Neural progenitor cell (in vitro differentiated cells): Measurements from ENCODE around the gene SLC1A6. TPM values are rescaled to one million over a fixed set of nuclear protein-coding genes. Genes with fewer than 3 reads are reported as not detected.
A peak's percentile ranks its signal among the peaks of the same experiment; 100 is the strongest.

Source experiments
- DNase-seq: peaks from one replicate; pipeline ENCODE4 v3.0.0-alpha.2; 2016; ENCODE audit warnings: low spot score
- H2AFZ ChIP-seq: fragments of 200-600 bp; sonication (generic); replicated peaks from 2 replicates; pipeline ENCODE4 v1.6.1; 2016; ENCODE audit warnings: antibody characterized with exemption
- H3F3A ChIP-seq: fragments of 200-600 bp; sonication (generic); 2 replicates; pipeline ENCODE4 v1.6.1; 2016; ENCODE audit warnings: antibody characterized with exemption, low read depth
- H3K27ac ChIP-seq: fragments of 200-600 bp; sonication (generic); 2 replicates; pipeline ENCODE4 v1.5.1; 2016; ENCODE audit warnings: mild to moderate bottlenecking
- H3K27me3 ChIP-seq: fragments of 200-600 bp; sonication (generic); 2 replicates; pipeline ENCODE4 v1.6.1; 2016; ENCODE audit warnings: mild to moderate bottlenecking, moderate library complexity
- H3K36me3 ChIP-seq: fragments of 200-600 bp; sonication (generic); 2 replicates; pipeline ENCODE4 v1.5.1; 2016
- H3K4me1 ChIP-seq: fragments of 200-600 bp; sonication (generic); 2 replicates; pipeline ENCODE4 v1.6.1; 2016; ENCODE audit warnings: mixed run types
- H3K4me2 ChIP-seq: fragments of 200-600 bp; sonication (generic); 2 replicates; pipeline ENCODE4 v1.6.1; 2016
- H3K4me3 ChIP-seq: fragments of 200-600 bp; sonication (generic); 2 replicates; pipeline ENCODE4 v1.5.1; 2016
- H3K79me2 ChIP-seq: fragments of 200-600 bp; sonication (generic); 2 replicates; pipeline ENCODE4 v1.6.1; 2016; ENCODE audit warnings: low read depth
- H3K9ac ChIP-seq: fragments of 200-600 bp; sonication (generic); 2 replicates; pipeline ENCODE4 v1.6.1; 2016
- H3K9me3 ChIP-seq: fragments of 200-600 bp; sonication (generic); 2 replicates; pipeline ENCODE4 v1.5.1; 2016; ENCODE audit warnings: low read depth
- H4K20me1 ChIP-seq: fragments of 200-600 bp; sonication (generic); 2 replicates; pipeline ENCODE4 v1.6.1; 2016; ENCODE audit warnings: low read depth
- H3K27ac Mint-ChIP-seq: 3 replicates; pipeline ENCODE4 v1.8.0; 2021; ENCODE audit warnings: mixed read lengths
- H3K27me3 Mint-ChIP-seq: 2 replicates; pipeline ENCODE4 v1.8.0; 2022; ENCODE audit warnings: low read depth, mild to moderate bottlenecking, inconsistent platforms, moderate library complexity, mixed read lengths; ENCODE audit not compliant: insufficient read depth
- H3K36me3 Mint-ChIP-seq: 3 replicates; pipeline ENCODE4 v1.8.0; 2021; ENCODE audit warnings: mixed read lengths
- H3K4me1 Mint-ChIP-seq: 3 replicates; pipeline ENCODE4 v1.8.0; 2021; ENCODE audit warnings: mixed read lengths
- H3K4me3 Mint-ChIP-seq: 3 replicates; pipeline ENCODE4 v1.8.0; 2021; ENCODE audit warnings: mild to moderate bottlenecking, moderate library complexity, mixed read lengths
- H3K9me3 Mint-ChIP-seq: 3 replicates; pipeline ENCODE4 v1.8.0; 2020; ENCODE audit warnings: mixed read lengths
- CTCF ChIP-seq: fragments of 200-600 bp; sonication (generic); IDR thresholded peaks from 2 replicates; pipeline ENCODE4 v1.5.1; 2017; ENCODE audit warnings: antibody characterized with exemption, mild to moderate bottlenecking
- EZH2 ChIP-seq: fragments of 200-600 bp; sonication (generic); IDR thresholded peaks from 2 replicates; pipeline ENCODE4 v1.6.1; 2017; ENCODE audit warnings: antibody characterized with exemption, mild to moderate bottlenecking, moderate library complexity
- EZH2phosphoT487 ChIP-seq: fragments of 200-600 bp; sonication (generic); IDR thresholded peaks from 2 replicates; pipeline ENCODE4 v1.6.1; 2017; ENCODE audit warnings: antibody characterized with exemption
- total RNA-seq: library from RNA; depleted of rRNA; stranded (reverse); fragments of >200 nt; gene quantifications from 2 replicates; pipeline ENCODE4 v1.2.3, GENCODE V29; 2015; ENCODE audit warnings: low replicate concordance

The SLC1A6 gene
- 15.0 and 21.5 TPM in 2 replicates for total RNA-seq

- Mint-ChIP-seq H3K27ac (no peak within 1 kb of the TSS), H3K36me3 (no peaks in the 10 kb centered on the region), H3K9me3 (no peaks in the 10 kb centered on the region), H3K4me3 (peak within 1 kb of the TSS; percentile 90), H3K4me1 (peaks cover 14% of the 10 kb centered on the region), H3K27me3 (peaks cover 8% of the 10 kb centered on the region)
- Histone ChIP-seq H4K20me1 (no peaks in the 10 kb centered on the region), H3K4me1 (no peaks in the 10 kb centered on the region), H3K4me3 (peak within 1 kb of the TSS; percentile 83), H3F3A (no peaks in the 10 kb centered on the region), H3K79me2 (no peaks in the 10 kb centered on the region), H3K4me2 (peak within 1 kb of the TSS; percentile 90), H2AFZ (peak within 1 kb of the TSS; percentile 92), H3K27me3 (peaks cover 62% of the 10 kb centered on the region), H3K9ac (peak within 1 kb of the TSS; percentile 44), H3K36me3 (no peaks in the 10 kb centered on the region), H3K9me3 (no peaks in the 10 kb centered on the region), H3K27ac (no peak within 1 kb of the TSS)
- TF ChIP-seq CTCF (no peak), EZH2phosphoT487 (no peak), EZH2 (no peak)
- DNase-seq: peak; percentile 89
Observed at GRCh38 chr19:14979476-14980255, at the start of gene SLC1A6. Gene SLC1A6 (minus strand): TSS chr19:14979864. CDS start chr19:14972910, 6,954 bp downstream.

- Histone ChIP-seq H4K20me1 (no peaks in the 10 kb centered on the region), H3F3A (no peaks in the 10 kb centered on the region), H3K27me3 (no peaks in the 10 kb centered on the region), H3K9ac (no peak overlapping the region), H3K4me2 (no peak overlapping the region), H2AFZ (no peak overlapping the region), H3K79me2 (no peaks in the 10 kb centered on the region), H3K36me3 (no peaks in the 10 kb centered on the region), H3K4me3 (no peak overlapping the region), H3K9me3 (no peaks in the 10 kb centered on the region), H3K27ac (no peak overlapping the region), H3K4me1 (no peaks in the 10 kb centered on the region)
- Mint-ChIP-seq H3K27ac (no peak overlapping the region), H3K4me3 (no peak overlapping the region), H3K4me1 (no peaks in the 10 kb centered on the region), H3K9me3 (no peaks in the 10 kb centered on the region), H3K36me3 (no peaks in the 10 kb centered on the region), H3K27me3 (peaks cover 3% of the 10 kb centered on the region)
- TF ChIP-seq EZH2: no peak
- no peak for TF ChIP-seq CTCF
- DNase-seq: no peak
Observed at GRCh38 chr19:15028490-15028889, 48.8 kb upstream of the SLC1A6 start.

- Histone ChIP-seq H3K9me3 (no peaks in the 10 kb centered on the region), H2AFZ (no peak overlapping the region), H4K20me1 (no peaks in the 10 kb centered on the region), H3K79me2 (no peaks in the 10 kb centered on the region), H3K36me3 (no peaks in the 10 kb centered on the region), H3K27me3 (no peaks in the 10 kb centered on the region), H3K4me3 (no peak overlapping the region), H3K4me2 (no peak overlapping the region), H3K27ac (no peak overlapping the region), H3F3A (no peaks in the 10 kb centered on the region), H3K9ac (no peak overlapping the region), H3K4me1 (no peaks in the 10 kb centered on the region)
- Mint-ChIP-seq H3K4me3 (no peak overlapping the region), H3K4me1 (no peaks in the 10 kb centered on the region), H3K9me3 (no peaks in the 10 kb centered on the region), H3K36me3 (no peaks in the 10 kb centered on the region), H3K27me3 (peaks cover 4% of the 10 kb centered on the region), H3K27ac (no peak overlapping the region)
- DNase-seq: no peak
- peak; percentile 38 for TF ChIP-seq CTCF
- TF ChIP-seq EZH2phosphoT487: no peak
Observed at GRCh38 chr19:15025217-15025616, 45.6 kb upstream of the SLC1A6 start.
